GM21723 (cell line): Measurements from ENCODE around the gene RPH3AL.

Experiments
- ATAC-seq: cut with Tn5 transposase; IDR thresholded peaks from one replicate; pipeline ENCODE4 v1.9.1; 2021; ENCODE audit warnings: mild to moderate bottlenecking, moderate library complexity; ENCODE audit not compliant: unreplicated experiment

The RPH3AL gene

DNA sequence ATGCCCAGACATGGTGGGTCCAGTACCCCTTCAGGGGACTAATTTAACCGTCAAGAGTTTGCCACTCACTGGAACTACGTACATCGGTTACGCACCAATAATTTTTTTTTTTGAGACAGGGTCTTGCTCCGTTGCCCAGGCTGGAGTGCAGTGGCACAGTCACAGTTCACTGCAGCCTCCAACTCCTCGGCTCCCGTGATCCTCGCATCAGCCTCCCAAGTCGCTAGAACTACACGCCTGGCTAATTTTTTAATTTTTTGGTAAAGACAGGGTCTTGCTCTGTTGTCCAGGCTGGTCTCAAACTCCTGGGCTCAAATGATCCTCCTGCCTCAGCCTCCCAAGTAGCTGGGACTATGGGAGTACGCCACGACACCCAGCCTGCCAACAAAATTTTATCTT lies 15.6 kb downstream of the RPH3AL start:
- no peak for ATAC-seq

DNA sequence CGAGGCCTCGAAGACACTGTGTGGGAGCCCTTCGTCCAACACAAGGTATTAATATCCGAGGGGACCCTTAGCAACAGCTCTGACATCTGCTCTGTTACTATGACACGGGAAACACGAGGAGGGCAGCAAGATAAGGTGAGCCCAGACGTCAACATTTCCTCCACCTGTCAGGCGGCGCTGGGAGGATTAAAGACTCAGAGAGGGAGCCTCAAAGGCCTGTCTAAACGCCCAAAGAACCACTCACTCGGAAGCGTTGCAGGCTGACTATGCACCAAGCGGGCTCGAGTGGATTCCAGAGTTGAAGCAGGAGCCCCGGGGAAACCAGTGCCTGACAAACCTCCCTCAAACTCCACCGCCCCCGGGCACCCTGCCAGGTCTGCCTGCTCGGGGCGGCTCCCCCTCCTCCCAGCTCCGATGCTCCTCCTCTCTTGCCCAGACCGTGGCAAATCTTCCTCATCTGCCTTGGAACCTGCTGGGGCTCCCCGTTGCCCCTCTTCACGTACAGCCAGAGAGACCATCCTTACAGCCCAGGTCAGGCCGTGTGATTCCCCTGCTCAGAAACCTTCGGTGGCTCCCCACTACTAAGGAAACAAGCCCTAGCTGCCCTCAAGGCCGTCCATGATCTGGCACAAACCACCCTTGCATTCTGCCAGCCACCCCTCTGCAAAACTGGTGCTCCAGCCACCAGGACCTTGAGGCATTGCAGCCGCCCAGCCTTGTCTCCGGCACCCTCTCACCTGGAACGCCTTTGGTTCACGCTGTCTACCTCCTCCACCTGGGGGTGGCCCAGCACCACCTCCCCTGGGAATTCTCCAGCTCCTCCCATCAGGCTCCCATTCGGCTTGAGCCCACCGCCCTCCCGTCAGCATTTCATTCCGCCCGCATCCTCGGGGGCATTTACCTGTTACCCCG lies 16.2 kb downstream of the RPH3AL start:
- ATAC-seq = no peak

DNA sequence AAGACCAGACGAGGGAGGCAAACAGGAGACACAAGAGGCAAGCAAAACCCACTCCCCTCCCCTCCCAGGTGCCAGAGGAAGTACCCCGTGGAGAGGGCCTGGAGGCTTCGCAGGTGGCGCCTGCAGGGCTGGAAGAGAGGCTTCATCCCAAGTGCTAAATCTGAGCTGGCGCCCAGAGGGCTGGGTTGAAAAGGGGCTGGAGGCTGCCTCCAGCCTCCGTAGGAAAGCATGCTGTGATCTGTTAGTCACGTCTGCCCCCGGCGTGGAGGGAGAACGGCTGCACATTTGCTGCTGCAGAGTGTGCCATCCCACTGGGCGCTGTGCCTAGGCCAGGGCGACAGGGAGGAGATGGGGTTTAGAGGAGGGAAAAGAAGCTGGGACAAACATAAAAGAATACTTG lies 16.9 kb downstream of the RPH3AL start:
- no peak for ATAC-seq

DNA sequence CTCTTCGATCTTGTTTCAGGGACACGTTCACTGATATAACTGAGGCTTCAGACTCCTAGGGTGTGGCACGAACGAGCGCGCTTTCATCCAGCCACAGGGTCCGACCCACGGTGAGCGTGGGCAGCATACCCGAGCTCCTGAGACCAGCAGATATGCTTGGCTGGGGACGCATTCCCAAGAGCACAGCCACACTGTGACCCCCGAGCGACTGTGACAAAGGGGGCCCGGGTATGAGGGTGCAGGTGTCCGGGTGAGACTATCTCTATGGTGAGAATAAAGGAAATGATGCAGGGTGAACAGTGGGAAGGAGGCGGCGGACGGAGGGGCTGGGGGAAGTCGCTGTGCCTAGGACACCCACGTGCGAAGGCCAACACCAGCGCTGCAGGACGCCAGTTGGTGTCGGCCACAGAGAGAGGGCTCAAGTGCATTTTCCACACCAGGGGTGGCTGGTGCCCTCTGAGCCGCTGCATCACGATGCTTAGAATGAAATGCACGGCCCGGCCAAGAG lies 17.6 kb downstream of the RPH3AL start:
- no peak for ATAC-seq

DNA sequence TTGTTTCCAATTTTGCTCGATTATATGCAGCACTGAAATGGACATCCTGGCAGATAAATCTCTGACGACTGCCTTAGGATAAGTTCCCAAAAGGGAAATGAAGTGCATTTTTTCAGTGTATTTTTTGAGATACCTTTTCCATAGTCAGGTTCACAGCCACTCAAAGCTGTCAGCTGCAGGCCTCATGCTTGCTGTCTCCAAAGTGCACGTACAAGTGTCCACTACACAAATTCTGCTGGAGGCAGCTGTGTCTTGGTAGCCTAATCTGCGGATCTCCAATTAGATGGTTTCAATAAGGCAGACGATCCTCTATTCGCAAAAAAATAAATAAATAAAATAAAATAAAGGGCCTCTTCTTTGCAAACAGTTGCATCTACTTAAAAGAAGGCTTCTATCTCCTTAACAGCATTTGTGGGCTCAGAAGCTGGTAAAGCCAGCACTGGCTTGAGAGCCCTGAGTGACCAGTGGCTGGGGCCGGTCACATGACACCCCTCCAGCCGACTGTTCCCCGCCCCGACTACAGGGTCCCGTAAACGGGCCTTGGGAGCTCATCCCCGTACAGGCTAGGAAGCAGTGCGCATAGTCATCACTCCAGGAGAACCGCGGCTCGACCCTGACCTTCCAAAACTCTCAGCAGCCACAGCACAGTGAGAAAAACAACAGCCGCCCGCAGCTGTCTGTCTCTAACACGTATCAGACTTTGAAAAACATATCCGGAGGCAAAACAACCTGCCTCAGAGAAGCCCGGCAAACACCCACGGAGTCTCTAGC lies 18.8 kb downstream of the RPH3AL start:
- ATAC-seq = no peak

DNA sequence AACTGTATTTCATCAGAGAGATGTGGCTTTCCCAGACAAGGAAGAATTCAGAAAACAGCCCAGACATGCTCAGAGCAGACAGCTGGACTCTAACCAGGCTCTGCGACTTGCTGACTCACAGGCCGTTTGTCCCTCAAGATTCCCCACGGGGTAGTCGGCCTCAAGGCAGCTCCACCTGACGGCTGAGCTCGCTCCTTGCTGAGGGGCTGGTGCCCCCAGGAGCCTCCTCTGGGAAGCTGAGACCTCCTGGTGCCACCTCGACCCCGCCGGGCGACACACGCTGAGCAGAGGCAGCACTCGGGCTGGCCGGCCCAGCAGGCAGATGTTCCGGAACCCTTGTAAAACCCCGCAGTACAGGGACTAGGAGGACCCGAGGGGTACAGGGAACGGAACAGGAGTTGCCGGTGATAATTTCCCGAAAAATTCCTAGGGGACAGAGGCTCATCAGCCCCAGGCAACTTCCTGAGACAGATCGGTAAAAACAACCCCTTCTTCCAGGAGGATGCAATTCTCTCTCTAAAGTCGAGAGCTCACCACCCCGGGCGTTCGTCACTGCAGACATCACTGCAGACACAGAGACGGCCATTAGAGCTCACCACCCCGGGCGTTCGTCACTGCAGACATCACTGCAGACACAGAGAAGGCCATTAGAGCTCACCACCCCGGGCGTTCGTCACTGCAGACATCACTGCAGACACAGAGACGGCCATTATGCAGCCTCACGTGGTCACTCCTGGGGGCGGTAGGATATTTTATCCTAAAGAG lies 19.9 kb downstream of the RPH3AL start:
- ATAC-seq = no peak

DNA sequence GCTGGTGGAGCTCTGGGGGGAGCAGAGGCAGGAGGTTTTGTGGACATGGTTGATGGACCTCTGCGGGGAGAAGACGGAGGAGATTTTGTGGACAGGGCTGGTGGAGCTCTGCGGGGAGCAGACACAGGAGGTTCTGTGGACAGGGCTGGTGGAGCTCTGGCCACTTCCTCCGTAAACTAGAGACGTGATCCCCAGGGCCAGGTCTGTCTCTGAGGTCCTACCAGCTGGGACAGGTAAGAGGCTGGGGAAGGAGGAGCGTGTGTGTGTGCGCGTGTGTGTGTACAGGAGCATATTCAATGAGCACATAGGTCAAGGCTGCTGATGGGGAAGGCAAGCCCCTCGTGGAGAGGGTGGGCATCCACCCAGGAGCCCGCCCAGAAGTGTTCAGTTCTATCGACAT lies 20.6 kb downstream of the RPH3AL start:
- no peak for ATAC-seq

DNA sequence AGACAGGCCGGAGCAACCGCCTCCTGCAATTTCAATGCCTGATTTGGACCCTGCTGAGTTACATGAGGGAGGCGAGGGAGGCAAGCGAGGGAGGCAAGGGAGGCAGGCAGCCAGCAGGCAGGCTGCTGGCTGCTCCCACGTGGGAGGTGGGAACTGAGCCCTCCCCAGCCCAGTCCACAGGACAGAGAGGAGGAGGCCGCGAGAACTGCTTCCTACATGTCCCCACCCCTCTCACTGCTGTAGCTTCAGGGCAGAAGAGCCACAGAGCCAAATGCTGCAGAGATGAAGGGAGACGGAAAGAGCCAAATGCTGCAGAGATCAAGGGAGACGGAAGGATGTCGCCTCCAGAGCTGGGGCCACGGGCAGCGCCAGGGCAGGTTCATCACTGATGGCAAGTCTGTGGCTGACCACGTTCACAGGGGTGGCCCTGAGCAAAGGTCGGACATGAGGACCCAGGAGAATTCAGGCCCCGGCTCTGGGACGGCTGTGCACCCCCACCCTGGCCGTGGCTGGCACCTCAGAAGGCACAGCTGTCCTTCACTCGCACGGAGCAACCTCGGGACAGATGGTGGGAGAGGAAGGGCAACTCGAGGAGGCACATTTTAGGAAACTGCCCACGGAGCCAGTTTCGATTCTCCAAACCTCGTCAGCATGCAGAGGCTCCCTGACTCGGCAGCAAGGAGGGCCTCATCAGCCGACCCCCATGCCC lies 21.5 kb downstream of the RPH3AL start:
- no peak for ATAC-seq

DNA sequence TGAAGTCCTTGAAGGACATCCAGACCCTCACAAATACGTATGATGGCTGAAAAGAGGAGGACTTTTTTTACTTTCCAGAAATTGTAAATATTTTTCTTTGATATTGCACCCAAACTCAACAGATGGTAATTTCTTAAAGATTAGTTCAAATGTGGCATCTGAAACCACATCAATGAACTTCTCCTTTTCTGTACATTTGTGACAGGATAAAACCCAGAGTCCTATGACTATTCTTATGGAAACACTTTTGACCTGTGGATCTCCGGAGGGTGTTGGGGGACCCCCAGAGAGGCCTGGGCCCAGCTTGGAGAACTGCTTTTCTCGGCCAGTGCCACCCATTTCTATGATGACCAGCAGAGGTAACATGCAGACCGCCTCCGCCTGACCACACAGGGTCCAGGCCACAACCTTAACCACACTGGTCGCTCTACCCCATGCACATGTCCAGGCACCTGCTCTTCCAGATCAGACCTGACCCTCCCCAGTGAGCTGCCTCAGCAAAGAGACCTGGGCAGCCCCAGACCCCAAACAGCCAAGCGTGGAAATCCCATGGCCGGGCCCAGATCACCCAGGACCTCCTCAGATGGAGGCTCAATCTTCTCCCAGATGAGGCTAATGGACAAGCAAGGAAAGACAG lies 22.7 kb downstream of the RPH3AL start:
- no peak for ATAC-seq

DNA sequence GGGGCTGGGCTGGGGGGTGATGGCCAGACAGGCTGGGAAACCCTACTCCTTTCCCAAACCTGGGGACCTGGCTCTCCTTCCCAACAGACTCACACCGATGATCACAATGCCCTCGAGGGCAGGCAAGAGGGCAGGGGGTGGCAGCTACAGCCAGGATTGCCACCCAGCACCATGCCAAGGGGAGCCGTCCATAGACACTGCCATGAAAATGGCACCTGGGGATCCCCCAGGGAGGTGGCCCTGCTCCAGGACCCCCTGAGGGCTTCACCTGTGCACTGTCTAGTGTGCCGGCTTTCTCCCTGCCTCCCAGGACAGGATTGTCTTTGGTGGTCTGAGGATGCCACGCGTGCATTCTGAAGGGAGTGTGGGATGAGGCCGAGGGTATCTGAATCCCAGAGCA lies 24.6 kb downstream of the RPH3AL start:
- ATAC-seq = no peak

DNA sequence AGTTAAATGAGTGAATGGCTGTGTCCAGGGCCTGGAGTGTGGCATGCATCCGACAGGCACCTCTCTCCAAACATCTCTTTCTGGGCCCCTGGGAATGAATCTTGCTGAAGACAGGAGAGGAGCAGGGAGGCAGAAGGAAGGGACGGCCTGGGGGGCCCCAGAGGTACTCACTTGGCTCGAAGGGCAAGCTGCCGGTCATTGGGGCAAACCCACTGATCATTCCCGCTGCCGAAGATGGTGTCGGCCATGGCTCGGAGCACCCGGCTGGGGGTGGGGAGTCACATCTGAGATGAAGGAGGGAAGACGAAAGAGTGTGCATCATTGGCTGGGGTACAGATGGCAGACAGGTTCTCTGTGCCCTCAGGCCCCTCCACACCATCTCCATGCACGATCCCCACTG lies 25.3 kb downstream of the RPH3AL start:
- no peak for ATAC-seq

DNA sequence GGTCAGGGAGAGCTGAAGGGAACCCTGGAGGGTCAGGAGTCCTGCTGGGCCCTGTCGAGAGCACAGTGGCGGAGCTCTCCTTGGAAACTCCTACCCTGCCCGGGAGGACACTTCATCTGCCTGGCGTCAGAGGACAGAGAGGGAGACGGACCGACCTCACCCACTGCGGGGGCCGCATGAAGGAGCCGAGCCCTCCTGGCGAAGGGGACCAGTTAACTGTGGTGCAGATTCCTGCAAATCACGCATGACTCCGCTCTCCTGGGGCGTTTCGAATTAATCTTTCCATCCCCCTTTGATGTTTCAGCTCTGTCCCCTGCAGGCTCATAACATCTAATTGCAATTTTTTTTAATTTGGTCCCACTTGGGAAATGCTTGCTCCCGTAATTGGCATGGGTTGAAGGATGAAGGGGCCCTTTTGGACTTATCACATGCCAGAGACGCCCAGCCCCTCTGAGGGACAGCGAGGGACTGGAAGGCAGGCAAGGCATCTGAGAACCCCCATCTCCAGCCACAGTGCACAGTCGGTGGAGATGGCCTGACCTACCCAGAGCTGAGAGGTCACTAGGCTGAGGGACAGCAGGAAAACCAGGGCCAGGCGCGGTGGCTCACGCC lies 26.5 kb downstream of the RPH3AL start:
- no peak for ATAC-seq

DNA sequence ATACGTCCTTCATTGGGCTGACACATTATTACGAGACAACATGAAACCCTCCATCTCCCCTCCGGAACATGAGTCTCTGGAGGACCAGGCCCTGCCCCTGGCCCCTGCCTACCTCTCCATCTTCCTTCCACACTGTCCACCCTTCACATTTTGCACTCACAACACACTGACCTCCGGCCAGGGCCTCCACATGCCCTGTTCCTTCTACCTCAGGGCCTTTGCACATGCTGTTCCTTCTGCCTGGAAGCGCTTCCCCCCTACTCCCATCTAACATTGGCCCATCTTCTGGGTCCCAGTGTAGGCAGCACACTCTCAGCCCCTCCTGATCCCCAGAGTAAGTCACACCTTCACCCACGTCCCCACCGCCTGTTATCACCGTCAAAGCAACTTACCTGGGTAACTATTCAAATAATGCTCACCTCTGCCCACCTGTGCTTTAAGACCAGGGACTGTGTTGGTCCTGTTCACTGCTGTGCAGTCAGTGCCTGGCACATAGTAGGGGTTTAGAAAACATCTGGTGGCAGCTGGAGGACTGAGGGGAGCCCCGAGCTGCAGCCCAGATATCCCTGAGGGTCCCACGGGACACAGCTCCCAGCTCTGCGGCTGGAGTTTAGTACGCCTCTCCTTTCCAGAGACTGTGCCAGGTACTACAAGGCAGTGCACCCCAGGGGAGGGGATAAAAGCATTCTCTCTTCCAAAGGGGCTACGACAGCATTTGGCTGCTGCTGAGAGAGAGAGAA lies 27.2 kb downstream of the RPH3AL start:
- no peak for ATAC-seq

DNA sequence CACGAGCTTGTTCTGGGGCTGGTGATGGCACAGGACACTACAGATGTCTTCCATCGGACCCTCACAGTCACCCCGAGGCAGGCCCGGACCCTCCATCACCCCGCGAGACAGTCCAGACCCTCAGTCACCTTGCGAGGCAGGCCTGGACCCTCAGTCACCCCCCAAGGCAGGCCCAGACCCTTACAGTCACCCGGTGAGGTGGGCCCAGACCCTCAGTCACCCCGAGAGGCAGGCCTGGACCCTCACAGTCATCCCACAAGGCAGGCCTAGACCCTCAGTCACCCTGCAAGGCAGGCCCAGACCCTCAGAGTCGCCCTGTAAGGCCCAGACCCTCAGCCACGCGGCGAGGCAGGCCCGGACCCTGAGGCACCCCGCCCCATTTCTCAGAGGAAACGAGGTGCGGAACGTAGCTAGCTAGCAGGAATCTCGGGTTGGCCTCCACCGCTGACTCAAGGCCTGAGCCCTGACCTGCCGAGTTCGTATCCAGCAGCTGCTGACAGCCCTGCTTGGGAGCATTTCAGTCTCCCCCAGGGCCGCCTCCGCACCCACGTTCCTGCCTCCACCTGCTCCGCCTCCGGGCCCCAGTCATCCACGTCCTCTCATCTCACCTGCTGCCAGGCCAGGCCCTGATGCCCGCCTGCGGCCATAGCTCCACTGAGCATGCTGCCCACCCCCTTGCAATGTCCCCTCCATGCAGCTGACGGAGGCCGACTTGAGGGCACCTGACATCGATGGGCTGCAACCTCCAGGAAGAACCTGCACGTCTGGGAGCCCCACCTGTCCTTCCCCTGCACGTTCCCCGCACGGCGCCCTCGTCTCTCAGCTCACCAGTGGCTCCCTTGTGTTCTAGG lies 28.7 kb downstream of the RPH3AL start:
- no peak for ATAC-seq

DNA sequence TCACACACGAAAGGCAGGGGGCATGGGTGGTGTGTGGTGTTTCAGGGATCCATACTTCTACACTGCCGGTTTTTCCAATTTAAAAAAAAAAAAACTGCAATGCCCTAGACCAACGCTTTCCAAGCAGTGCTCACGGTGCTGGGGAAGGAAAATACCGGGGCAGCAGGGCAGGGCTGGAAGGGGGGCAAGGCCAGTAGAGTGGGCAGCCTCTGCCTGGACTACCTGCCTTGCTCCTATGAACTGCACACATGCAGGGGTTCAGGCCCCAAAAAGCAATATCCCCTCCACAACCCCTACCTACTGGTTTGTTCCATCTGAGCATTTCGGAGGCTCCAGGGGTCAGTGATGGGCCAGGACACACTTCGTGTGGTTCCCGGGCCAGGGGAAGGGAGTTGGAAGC lies 29.4 kb downstream of the RPH3AL start:
- ATAC-seq = no peak

DNA sequence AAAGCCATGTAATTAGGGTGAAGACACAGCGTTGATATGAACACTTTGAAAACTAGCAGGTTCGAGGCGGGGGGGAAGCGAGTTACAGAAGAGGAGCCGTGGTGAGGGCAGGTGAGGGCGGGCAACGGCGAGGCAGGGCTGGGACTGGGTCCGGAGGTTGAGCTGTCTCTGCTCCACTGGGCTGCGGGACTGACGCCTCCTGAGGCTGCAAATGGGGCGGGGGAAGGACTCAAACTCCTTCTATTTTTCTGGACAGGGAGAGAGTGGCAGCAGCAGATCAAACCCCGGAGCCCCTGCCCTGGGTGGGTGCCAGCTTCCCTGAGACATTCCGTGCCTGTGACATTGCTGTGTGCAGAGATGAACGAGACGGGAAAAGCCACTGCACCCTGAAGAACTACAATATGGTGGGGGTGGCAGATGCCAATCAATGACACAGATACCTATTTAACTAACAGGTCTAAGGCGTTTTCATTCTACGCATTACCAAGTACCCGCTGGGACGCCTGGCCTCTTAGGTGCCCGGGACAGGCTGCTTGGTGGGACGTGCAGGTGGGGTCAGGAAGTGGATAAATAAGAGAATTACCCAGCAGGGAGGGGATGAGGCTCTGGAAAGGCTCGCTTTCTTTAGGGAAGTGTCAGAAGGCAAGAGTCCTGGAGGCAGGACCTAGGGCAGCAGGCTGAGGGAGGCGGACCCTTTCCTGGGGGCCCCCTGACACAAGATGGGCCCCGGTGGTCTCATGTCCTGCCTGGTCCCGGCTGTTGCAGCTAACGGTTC lies 30.4 kb downstream of the RPH3AL start:
- no peak for ATAC-seq

DNA sequence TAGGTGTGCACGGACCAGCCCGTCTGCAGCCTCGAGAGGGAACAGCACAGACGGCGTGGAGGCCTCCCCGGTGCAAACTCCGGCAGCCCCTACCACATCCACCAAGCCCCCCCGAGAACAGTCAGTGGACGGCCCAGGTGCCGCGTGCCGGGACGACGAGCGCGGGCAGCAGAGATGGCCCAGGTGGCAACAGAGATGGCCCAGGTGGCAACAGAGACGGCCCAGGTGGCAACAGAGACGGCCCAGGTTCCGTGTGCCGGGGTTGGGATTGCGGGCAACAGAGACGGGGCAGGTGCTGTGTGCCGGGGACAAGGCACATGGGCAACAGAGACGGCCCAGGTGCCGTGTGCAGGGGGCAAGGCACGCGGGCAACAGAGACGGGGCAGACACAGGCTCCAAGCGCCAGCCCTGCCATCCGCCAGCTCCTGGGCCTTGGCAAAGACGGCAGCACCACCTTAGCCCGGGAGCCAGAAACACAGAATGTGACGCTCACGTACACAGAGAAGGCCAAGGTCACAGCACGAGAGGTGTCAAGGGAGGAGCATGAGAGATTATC lies 31.1 kb downstream of the RPH3AL start:
- no peak for ATAC-seq
